ENCODE results near the gene SURF6. TPM values are rescaled to one million over a fixed set of nuclear protein-coding genes. Genes with fewer than 3 reads are reported as not detected.

Gene SURF6
- total RNA-seq, 4 donors from 2014 or later = 15.0 to 36.2 (median 27.5) TPM

GRCh38 chr9:133315997-133316396 lies 20.0 kb downstream of the SURF6 start:
- 46% methylated on average over 2 of the region's 2 CpGs for WGBS
- H3K4me1 ChIP-seq = no peaks in the 10 kb centered on the region
- H3K9me3 ChIP-seq = no peaks in the 10 kb centered on the region
- intact Hi-C loops (cut with DNase I) = no loop called here
- DNase-seq (ENCODE audit: extremely low spot score) = no peak
- H3K27me3 ChIP-seq = peaks cover 0 to 9% (median 0%) of the 10 kb centered on the region in 4 donors
- no peak overlapping the region for H3K27ac ChIP-seq (replicated peaks in 1 of 4)
- TF ChIP-seq POLR2A (IDR thresholded peaks at IDR 0.05; ENCODE audit: low read depth) (no peak), POLR2AphosphoS5 (IDR thresholded peaks at IDR 0.05) (no peak)
- H3K36me3 ChIP-seq = no peaks in the 10 kb centered on the region
- H3K4me3 ChIP-seq = no peak overlapping the region

GRCh38 chr9:133309608-133310007 lies 26.4 kb downstream of the SURF6 start:
- Histone ChIP-seq H3K4me3 (no peak overlapping the region), H3K9me3 (no peaks in the 10 kb centered on the region), H3K27ac (replicated peaks in 1 of 4) (no peak overlapping the region), H3K36me3 (no peaks in the 10 kb centered on the region), H3K4me1 (no peaks in the 10 kb centered on the region), H3K27me3 (peaks cover 0 to 31% (median 2%) of the 10 kb centered on the region in 4 donors)
- WGBS = 78% methylated on average over 6 of the region's 6 CpGs
- TF ChIP-seq CTCF (IDR thresholded peaks at IDR 0.05) = no peak
- TF ChIP-seq POLR2AphosphoS5 (IDR thresholded peaks at IDR 0.05) = no peak
- no peak for TF ChIP-seq POLR2A (IDR thresholded peaks at IDR 0.05; ENCODE audit: low read depth)
- no peak for TF ChIP-seq EP300 (IDR thresholded peaks at IDR 0.05)
- intact Hi-C loops (cut with DNase I) = no loop called here
- no peak for DNase-seq (ENCODE audit: extremely low spot score)

- TF ChIP-seq POLR2A (IDR thresholded peaks at IDR 0.05; ENCODE audit: low read depth) = no peak
- TF ChIP-seq CTCF (IDR thresholded peaks at IDR 0.05) = no peak
- TF ChIP-seq EP300 (IDR thresholded peaks at IDR 0.05) = no peak
- TF ChIP-seq POLR2AphosphoS5 (IDR thresholded peaks at IDR 0.05) = no peak
- peaks cover 0 to 45% (median 2%) of the 10 kb centered on the region in 4 donors for H3K27me3 ChIP-seq
- no peak overlapping the region for H3K4me3 ChIP-seq
- no peaks in the 10 kb centered on the region for H3K36me3 ChIP-seq
- H3K4me1 ChIP-seq = no peaks in the 10 kb centered on the region
- intact Hi-C loops (cut with DNase I) = no loop called here
- DNase-seq (ENCODE audit: extremely low spot score) = no peak
- WGBS = 71% methylated on average over 16 of the region's 16 CpGs
- H3K9me3 ChIP-seq = no peaks in the 10 kb centered on the region
- H3K27ac ChIP-seq (replicated peaks in 1 of 4) = no peak overlapping the region
These were observed 28.7 kb downstream of the SURF6 start for GRCh38 chr9:133307301-133307700.

- intact Hi-C loops (cut with DNase I) = no loop called here
- no peak overlapping the region for H3K4me3 ChIP-seq
- peaks cover 0 to 49% (median 2%) of the 10 kb centered on the region in 4 donors for H3K27me3 ChIP-seq
- DNase-seq (ENCODE audit: extremely low spot score) = no peak
- 66% methylated on average over 29 of the region's 31 CpGs for WGBS
- no peaks in the 10 kb centered on the region for H3K4me1 ChIP-seq
- no peak overlapping the region for H3K27ac ChIP-seq (replicated peaks in 1 of 4)
- H3K36me3 ChIP-seq = no peaks in the 10 kb centered on the region
- TF ChIP-seq POLR2A (IDR thresholded peaks at IDR 0.05; ENCODE audit: low read depth) = no peak
- TF ChIP-seq POLR2AphosphoS5 (IDR thresholded peaks at IDR 0.05) = no peak
- no peak for TF ChIP-seq EP300 (IDR thresholded peaks at IDR 0.05)
- no peak for TF ChIP-seq CTCF (IDR thresholded peaks at IDR 0.05)
- H3K9me3 ChIP-seq = no peaks in the 10 kb centered on the region
These were observed 29.5 kb downstream of the SURF6 start for GRCh38 chr9:133306242-133307204.

- Histone ChIP-seq H3K36me3 (no peaks in the 10 kb centered on the region), H3K4me3 (no peak overlapping the region), H3K27ac (replicated peaks in 1 of 4) (no peak overlapping the region), H3K27me3 (peaks cover 0 to 49% (median 2%) of the 10 kb centered on the region in 4 donors), H3K9me3 (no peaks in the 10 kb centered on the region), H3K4me1 (no peaks in the 10 kb centered on the region)
- no peak for DNase-seq (ENCODE audit: extremely low spot score)
- WGBS = 86% methylated on average over 14 of the region's 23 CpGs
- intact Hi-C loops (cut with DNase I) = no loop called here
- TF ChIP-seq CTCF (IDR thresholded peaks at IDR 0.05) = no peak
- TF ChIP-seq EP300 (IDR thresholded peaks at IDR 0.05) = no peak
- TF ChIP-seq POLR2AphosphoS5 (IDR thresholded peaks at IDR 0.05) = no peak
- TF ChIP-seq POLR2A (IDR thresholded peaks at IDR 0.05; ENCODE audit: low read depth) = no peak
These were observed 30.3 kb downstream of the SURF6 start for GRCh38 chr9:133305731-133306130.
